Endometrial microvascular endothelial cells (primary cell): Measurements from ENCODE around the gene TTLL10. TPM values are rescaled to one million over a fixed set of nuclear protein-coding genes. Genes with fewer than 3 reads are reported as not detected.
"Not testable (repeated sequence)": the region's sequence is repeated elsewhere in the genome, so short reads cannot be mapped to it uniquely, and the experiment has no call there.

Experiments
- in situ Hi-C: cut with HindIII; loops from 2 replicates; pipeline ENCODE4 v1.10.0; 2017; ENCODE audit warnings: low sequenced_read_pairs, low pct_unique_long_range_greater_than_20kb; ENCODE audit errors: inconsistent ontology term
- total RNA-seq: library from RNA; depleted of rRNA; stranded (reverse); fragments of >200 nt; gene quantifications from one replicate; pipeline ENCODE4 v1.2.3, GENCODE V29; 2015; ENCODE audit errors: inconsistent ontology term

TTLL10 gene
- total RNA-seq, 1 donor from 2014 or later, result not detected

GRCh38 chr1:1168451-1169411, 4.9 kb upstream of the TTLL10 start:
- in situ Hi-C loops, result no loop called here

- in situ Hi-C loops, result no loop called here
Observed at GRCh38 chr1:1169429-1170214, 4.1 kb upstream of the TTLL10 start.

GRCh38 chr1:1170215-1171091, 3.2 kb upstream of the TTLL10 start:
- in situ Hi-C loops, result no loop called here

DNA sequence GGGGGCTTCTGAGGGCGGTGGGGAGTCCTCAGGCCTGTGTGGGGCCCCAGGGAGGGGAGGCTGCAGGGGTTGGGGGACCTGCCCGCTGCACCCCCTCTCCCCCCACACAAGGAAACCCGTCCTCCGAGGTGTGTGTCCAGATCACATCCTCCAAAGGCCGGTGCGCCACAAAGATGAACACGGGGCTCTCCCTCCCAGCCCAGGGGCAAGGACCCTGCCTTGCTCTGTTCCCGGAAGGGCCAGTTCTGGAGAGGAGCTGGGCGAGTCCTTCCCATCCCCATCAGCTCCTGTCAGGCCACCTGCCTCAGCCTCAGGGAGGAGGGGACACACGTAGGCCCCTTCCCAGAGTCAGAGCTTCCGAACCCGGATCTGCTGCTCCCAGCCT, 2.5 kb upstream of the TTLL10 start:
- in situ Hi-C loops, result no loop called here

DNA sequence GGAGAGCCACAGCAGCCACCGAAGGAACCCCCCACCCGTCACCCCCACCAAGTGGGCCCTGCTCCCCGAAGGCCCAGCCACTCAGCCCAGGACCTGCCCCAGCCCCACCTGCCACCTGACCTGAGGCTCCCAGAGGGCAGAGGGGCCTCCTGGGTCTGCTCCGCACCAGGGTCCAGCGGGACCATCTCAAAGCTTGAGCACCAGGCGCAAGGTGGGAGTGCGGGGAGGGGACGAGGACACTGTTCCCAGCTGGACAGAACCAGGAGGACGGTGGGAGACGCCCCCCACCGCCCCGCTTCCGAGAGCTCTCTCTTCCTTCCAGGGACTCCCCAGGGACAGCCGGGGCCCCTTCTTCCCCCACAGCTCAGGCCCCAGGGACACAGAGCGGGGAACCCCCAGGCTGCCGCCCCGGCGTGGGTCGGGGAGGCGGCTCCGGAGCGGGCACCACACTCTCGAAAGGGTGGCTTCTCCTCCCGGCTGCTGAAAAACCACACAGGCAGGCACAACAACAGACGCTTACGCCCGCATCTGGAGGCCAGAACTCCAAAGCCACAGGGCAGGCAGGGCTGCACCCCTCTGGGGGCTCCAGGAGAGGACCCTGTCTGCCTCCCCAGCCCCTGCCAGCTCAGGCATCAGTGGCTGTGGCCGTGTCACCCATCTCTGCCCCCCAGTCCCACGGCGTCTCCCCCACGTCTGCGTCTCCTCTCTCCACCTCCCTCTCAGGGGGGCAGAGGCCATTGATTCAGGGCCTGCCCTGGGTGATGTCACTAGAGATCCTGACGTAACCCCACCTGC, 1.9 kb upstream of the TTLL10 start:
- in situ Hi-C loops, result no loop called here

- in situ Hi-C loops, result no loop called here
Observed at GRCh38 chr1:1173061-1173792, 453 bp upstream of the TTLL10 start.

GRCh38 chr1:1175221-1176062, 1.8 kb downstream of the TTLL10 start:
- in situ Hi-C loops, result no loop called here

DNA sequence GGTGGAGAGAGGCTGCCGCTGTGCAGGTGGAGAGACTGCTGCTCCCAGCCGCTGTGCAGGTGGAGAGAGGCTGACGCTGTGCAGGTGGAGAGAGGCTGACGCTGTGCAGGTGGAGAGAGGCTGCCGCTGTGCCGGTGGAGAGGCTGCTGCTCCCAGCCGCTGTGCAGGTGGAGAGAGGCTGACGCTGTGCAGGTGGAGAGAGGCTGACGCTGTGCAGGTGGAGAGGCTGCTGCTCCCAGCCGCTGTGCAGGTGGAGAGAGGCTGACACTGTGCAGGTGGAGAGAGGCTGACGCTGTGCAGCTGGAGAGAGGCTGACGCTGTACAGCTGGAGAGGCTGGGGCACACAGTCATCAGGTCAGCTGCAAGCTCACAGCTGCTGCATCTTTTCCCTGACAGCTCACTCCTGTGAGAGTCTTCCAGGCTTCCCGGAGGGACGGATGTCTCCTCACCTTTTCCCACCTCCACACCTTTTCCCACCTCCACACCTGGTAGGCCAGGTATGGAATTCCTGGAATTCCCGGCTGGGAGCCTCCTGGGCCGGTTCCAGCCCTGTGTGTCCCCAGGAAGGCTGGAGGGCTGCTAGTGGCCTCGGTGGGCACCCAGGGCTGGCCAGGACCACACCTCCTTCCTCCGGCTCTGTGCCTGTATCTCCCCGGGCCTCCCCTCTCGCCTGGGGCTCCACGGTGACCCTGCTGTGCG, 2.5 kb downstream of the TTLL10 start:
- in situ Hi-C loops, result not testable (repeated sequence)

- in situ Hi-C loops, result no loop called here
Observed at GRCh38 chr1:1176931-1177330, 3.3 kb downstream of the TTLL10 start.

- in situ Hi-C loops, result no loop called here
Observed at GRCh38 chr1:1177452-1178206, 3.9 kb downstream of the TTLL10 start.

DNA sequence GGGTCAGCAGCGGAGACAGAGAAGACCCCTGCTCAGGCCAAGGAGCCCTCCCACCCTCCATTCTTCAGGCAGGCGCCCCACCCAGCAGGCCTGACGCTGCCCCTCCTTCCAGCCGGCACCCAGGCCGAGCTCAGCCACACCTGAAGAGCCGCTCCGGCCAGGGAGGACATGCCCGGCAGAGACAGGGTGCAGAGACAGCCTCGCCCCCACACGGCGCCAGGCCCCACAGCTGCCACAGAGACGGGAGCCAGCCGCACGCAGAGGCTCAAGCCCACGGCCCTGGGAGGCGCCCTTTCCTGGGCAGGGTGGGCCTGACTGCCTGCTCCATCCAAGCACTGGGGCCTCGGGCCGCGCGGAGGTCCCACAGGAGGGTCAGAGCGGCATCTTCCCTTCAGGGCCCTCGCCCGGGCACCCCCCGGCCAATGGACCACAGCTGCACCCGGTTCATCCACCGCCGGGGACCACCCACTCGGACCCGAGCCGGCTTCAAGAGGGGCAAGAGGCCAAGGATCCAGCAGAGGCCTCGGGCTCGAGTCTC, 5.2 kb downstream of the TTLL10 start:
- in situ Hi-C loops, result no loop called here

DNA sequence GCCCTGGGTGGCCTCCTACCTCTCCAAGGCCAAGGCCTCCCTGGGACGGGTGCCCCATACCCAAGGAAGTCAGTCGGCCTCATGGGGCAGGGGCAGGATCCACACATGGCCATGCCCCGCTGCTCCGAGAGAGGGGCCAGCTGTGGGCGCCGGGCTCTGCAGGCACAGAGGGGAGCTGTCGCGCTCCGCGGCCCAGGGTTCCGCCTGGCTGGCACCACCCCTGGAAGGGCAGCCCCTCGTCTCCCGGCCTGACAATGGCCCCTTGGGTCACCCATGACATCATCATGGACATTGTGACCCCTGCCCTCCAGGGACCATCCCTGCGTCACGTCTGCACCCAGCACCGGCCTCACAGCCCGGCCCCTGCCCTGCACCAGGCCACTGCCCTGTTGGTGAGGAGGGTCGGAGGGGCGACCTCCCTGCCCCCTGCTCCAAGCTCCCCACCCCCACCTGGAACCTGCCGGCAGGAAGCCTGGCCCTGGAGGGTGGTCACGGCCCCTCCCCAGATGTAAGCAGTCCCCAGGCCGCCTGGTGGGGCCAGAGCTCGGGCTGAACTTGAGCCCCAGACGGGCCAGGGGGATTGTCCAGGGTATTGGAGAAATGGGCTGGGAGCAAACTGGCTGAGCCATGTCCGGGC, 5.8 kb downstream of the TTLL10 start:
- in situ Hi-C loops, result no loop called here

DNA sequence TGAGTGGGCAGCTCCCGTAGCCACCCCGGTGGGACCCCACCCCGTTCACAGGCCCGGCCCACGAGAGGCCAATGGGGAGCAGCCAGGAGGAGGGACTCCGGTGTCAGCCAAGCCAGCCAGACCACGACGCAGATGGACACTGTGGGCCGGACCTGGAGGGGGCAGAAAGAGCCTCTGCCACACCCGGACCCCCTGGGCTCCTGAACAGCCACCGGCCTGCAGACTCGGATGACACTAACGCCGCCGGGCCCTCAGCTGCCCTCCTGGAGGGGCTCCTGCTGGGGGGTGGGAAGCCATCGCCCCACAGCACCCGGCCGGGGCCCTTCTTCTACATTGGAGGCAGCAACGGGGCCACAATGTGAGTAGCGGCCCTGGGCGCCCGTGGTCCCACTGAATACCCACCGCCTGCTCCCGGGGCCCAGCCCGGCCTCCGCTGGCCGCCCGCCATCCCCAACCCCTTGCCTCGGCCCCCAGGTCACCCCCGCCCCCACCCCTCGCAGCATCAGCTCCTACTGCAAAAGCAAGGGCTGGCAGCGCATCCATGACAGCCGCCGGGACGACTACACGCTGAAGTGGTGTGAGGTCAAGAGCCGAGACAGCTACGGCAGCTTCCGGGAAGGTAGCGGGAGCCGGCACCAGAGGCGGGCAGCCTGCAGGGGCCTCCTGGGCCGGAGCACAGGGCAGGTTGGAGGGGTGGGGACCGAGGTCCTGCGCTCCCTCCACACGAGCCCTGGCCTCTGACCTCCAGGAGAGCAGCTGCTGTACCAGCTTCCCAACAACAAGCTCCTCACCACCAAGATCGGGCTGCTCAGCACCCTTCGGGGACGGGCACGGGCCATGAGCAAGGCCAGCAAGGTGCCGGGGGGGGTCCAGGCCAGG, 6.5 kb downstream of the TTLL10 start:
- in situ Hi-C loops, result no loop called here
